ENCODE results near the gene TBL3.

The TBL3 gene

DNA sequence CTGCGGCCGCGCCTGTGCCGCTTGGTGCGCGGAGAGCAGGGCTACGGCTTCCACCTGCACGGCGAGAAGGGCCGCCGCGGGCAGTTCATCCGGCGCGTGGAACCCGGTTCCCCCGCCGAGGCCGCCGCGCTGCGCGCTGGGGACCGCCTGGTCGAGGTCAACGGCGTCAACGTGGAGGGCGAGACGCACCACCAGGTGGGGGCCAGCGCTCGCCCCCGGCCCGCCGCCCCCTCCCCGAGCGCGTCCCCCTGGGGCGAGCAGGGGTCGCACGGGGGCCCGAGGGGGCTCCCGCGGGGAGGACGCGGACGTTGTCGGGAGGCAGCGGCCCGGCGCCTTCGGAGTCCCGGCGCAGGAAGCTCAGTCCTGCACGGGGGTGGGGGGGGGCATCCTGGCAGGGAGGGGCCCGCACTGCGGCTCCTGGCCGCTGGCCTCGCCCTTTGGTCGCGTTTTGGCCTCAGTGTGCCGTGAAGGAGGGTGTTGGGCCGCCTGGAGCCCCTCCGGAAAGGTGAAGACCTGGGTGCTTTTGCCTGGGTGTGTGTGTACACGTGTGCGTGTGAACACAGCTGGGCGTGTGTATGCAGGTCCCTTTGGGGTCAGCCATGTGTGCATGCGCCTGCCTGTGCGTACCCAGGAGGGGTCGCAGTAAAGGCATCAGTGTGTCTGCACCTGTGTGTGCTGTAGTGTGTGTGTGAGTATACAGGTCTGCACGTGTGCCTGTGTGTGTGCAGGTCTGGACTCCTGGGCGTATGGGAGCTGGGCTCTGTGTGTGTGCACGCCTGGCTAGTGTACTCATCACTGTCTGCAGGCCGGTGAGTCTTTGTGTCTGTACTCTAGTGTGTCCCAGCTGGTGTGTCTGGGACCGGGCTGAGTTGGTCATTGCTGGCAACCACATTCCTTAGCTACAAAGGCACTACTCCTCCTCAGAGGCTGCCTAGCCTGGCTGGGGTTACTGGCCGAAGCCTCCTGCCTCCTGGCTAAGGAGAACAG is 55.5 kb downstream of the TBL3 start (continued):
- TF ChIP-seq ZNF148 (tag by site-specific recombination; IDR thresholded peaks at IDR 0.05; ENCODE audit: borderline replicate concordance) (no peak), ZNF510 (tag by site-specific recombination; IDR thresholded peaks at IDR 0.05; ENCODE audit: insufficient replicate concordance) (no peak), ZNF558 (tag by site-specific recombination; IDR thresholded peaks at IDR 0.05) (no peak), ZNF132 (tag by site-specific recombination; IDR thresholded peaks at IDR 0.05; ENCODE audit: borderline replicate concordance) (no peak), ZFP41 (tag by site-specific recombination; IDR thresholded peaks at IDR 0.05; ENCODE audit: borderline replicate concordance) (no peak), ZFP3 (tag by site-specific recombination; IDR thresholded peaks at IDR 0.05; ENCODE audit: low read depth) (no peak), ZNF664 (tag by site-specific recombination; IDR thresholded peaks at IDR 0.05) (no peak), KLF9 (tag by site-specific recombination; IDR thresholded peaks at IDR 0.05; ENCODE audit: low read depth) (peak; percentile 51; the same call in 1 of the 2 replicates), ZNF211 (tag by site-specific recombination; IDR thresholded peaks at IDR 0.05; ENCODE audit: low read depth) (no peak), ZBTB21 (tag by site-specific recombination; IDR thresholded peaks at IDR 0.05) (no peak), BCL6B (tag by site-specific recombination; IDR thresholded peaks at IDR 0.05) (no peak), ZNF785 (tag by site-specific recombination; IDR thresholded peaks at IDR 0.05) (no peak), ZNF274 (IDR thresholded peaks at IDR 0.05; ENCODE audit: low read length) (no peak), ZNF274 (tag by site-specific recombination; IDR thresholded peaks at IDR 0.05; ENCODE audit: borderline replicate concordance) (no peak), ZNF423 (tag by site-specific recombination; IDR thresholded peaks at IDR 0.05) (no peak), ZNF571 (tag by site-specific recombination; IDR thresholded peaks at IDR 0.05) (no peak), ZNF292 (tag by site-specific recombination; IDR thresholded peaks at IDR 0.05; ENCODE audit: borderline replicate concordance, low read depth) (no peak), TSHZ1 (tag by site-specific recombination; IDR thresholded peaks at IDR 0.05; ENCODE audit: borderline replicate concordance) (no peak), ZNF544 (tag by site-specific recombination; IDR thresholded peaks at IDR 0.05) (no peak), SCRT1 (tag by site-specific recombination; IDR thresholded peaks at IDR 0.05; ENCODE audit: borderline replicate concordance) (no peak), ZNF223 (tag by site-specific recombination; IDR thresholded peaks at IDR 0.05) (no peak), ZNF175 (tag by site-specific recombination; IDR thresholded peaks at IDR 0.05) (no peak), MEIS1 (CRISPR knock-in tag; IDR thresholded peaks at IDR 0.05; ENCODE audit: borderline replicate concordance) (no peak), WT1 (tag by site-specific recombination; IDR thresholded peaks at IDR 0.05) (no peak), GLI2 (tag by site-specific recombination; IDR thresholded peaks at IDR 0.05; ENCODE audit: borderline replicate concordance, low read depth) (no peak), RBAK (tag by site-specific recombination; IDR thresholded peaks at IDR 0.05) (no peak), ZNF138 (tag by site-specific recombination; IDR thresholded peaks at IDR 0.05; ENCODE audit: borderline replicate concordance) (no peak), MYNN (tag by site-specific recombination; IDR thresholded peaks at IDR 0.05; ENCODE audit: borderline replicate concordance) (no peak)
- TF ChIP-seq, protein P1, sequence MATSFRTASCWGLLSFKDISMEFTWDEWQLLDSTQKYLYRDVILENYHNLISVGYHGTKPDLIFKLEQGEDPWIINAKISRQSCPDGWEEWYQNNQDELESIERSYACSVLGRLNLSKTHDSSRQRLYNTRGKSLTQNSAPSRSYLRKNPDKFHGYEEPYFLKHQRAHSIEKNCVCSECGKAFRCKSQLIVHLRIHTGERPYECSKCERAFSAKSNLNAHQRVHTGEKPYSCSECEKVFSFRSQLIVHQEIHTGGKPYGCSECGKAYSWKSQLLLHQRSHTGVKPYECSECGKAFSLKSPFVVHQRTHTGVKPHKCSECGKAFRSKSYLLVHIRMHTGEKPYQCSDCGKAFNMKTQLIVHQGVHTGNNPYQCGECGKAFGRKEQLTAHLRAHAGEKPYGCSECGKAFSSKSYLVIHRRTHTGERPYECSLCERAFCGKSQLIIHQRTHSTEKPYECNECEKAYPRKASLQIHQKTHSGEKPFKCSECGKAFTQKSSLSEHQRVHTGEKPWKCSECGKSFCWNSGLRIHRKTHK (tag by site-specific recombination; IDR thresholded peaks at IDR 0.05) = no peak
- TF ChIP-seq, protein P2, sequence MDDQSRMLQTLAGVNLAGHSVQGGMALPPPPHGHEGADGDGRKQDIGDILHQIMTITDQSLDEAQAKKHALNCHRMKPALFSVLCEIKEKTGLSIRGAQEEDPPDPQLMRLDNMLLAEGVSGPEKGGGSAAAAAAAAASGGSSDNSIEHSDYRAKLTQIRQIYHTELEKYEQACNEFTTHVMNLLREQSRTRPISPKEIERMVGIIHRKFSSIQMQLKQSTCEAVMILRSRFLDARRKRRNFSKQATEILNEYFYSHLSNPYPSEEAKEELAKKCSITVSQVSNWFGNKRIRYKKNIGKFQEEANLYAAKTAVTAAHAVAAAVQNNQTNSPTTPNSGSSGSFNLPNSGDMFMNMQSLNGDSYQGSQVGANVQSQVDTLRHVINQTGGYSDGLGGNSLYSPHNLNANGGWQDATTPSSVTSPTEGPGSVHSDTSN (CRISPR knock-in tag; IDR thresholded peaks at IDR 0.05) = no peak

All from HEK293 (cell line).